GM12892 (cell line): ENCODE results near the gene TMEM131.
A peak's percentile ranks its signal among the peaks of the same experiment; 100 is the strongest.

Experiments
- POLR2A ChIP-seq: IDR thresholded peaks from 2 replicates; pipeline ENCODE4 v1.6.1; 2011; ENCODE audit warnings: low read depth, low read length, control low read depth
- POLR2AphosphoS5 ChIP-seq: IDR thresholded peaks from 2 replicates; pipeline ENCODE4 v1.6.1; 2011; ENCODE audit warnings: low read depth, low read length, control low read depth
- TAF1 ChIP-seq: IDR thresholded peaks from 2 replicates; pipeline ENCODE4 v1.6.1; 2011; ENCODE audit warnings: low read depth, mild to moderate bottlenecking, control low read depth, low read length, borderline replicate concordance

DNA sequence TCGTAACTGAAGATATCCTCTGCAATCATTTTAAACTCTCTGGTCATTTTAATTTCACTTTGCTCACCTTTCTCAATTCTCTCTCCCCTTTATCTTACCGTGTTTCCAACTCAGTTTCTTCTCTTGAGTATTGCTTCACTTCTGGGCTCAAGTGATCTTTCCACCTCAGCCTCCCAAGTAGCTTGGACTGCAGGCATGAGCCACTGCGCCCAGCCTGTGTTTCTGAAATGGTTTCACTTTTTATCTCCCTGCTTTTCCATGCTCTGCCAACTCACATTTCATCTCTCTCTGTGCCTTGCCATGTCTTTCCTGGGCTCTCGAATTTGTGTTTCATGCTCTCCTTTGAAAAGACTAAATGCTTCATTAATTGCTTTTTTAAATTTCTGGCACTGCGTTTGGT is 30.5 kb upstream of the TMEM131 start:
- TF ChIP-seq POLR2A (no peak), TAF1 (no peak), POLR2AphosphoS5 (0 out of 2 replicates have a peak, but pooled peaks have one; percentile 11)
